SK-N-SH treated with all-trans-retinoic acid at 6 μM for 48 hours (cell line): ENCODE results near the gene YEATS4.

Experiments used
- CSRNP3 ChIP-seq: fragments of 250-450 bp; sonication (Bioruptor Pico); IDR thresholded peaks from 2 replicates; pipeline ENCODE4 v1.5.1; 2021; ENCODE audit warnings: mild to moderate bottlenecking, moderate library complexity
- RARB ChIP-seq: fragments of 250-450 bp; sonication (Bioruptor Pico); IDR thresholded peaks from 2 replicates; pipeline ENCODE4 v1.8.0; 2021; ENCODE audit warnings: mild to moderate bottlenecking, moderate library complexity
- ZFP30 ChIP-seq: fragments of 450-650 bp; formaldehyde crosslinking; IDR thresholded peaks from 2 replicates; pipeline ENCODE4 v1.5.0; 2022; ENCODE audit warnings: mild to moderate bottlenecking, moderate library complexity
- ZNF70 ChIP-seq: fragments of 450-650 bp; formaldehyde crosslinking; IDR thresholded peaks from 2 replicates; pipeline ENCODE4 v1.5.0; 2020; ENCODE audit warnings: mild to moderate bottlenecking, moderate library complexity
- ZNF8 ChIP-seq: fragments of 450-650 bp; formaldehyde crosslinking; IDR thresholded peaks from 2 replicates; pipeline ENCODE4 v1.5.0; 2020; ENCODE audit warnings: mild to moderate bottlenecking, moderate library complexity
- TF ChIP-seq, protein P1 (sequence below): fragments of 250-450 bp; sonication (Bioruptor Pico); IDR thresholded peaks from 2 replicates; pipeline ENCODE4 v1.5.1; 2020; ENCODE audit warnings: low read depth, mild to moderate bottlenecking, moderate library complexity
- TF ChIP-seq, protein P2 (sequence below): fragments of 250-450 bp; sonication (Bioruptor Pico); IDR thresholded peaks from 2 replicates; pipeline ENCODE4 v1.8.0; 2020; ENCODE audit warnings: mild to moderate bottlenecking, moderate library complexity, borderline replicate concordance

DNA sequence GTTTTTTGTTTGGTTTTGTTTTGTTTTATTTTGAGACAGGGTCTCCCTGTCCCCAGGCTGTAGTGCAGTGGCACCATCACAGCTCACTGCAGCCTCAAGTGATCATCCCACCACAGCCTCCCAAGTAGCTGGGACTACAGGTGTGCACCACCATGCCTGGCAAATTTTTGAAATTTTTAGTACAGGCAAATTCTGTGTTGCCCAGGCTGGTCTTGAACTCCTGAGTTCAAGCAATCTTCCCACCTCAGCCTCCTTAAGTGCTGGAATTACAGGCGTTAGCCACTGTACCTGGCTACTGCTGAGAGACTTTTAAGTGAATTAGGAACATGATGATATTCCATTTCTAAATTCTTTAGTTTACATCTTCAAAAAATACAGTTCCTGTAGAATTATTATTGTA is 8.8 kb upstream of the YEATS4 start:
- TF ChIP-seq ZFP30 (CRISPR knock-in tag) (no peak), ZNF70 (CRISPR knock-in tag) (no peak), CSRNP3 (CRISPR knock-in tag) (no peak), RARB (CRISPR knock-in tag) (no peak), ZNF8 (CRISPR knock-in tag) (no peak)
- TF ChIP-seq, protein P1, sequence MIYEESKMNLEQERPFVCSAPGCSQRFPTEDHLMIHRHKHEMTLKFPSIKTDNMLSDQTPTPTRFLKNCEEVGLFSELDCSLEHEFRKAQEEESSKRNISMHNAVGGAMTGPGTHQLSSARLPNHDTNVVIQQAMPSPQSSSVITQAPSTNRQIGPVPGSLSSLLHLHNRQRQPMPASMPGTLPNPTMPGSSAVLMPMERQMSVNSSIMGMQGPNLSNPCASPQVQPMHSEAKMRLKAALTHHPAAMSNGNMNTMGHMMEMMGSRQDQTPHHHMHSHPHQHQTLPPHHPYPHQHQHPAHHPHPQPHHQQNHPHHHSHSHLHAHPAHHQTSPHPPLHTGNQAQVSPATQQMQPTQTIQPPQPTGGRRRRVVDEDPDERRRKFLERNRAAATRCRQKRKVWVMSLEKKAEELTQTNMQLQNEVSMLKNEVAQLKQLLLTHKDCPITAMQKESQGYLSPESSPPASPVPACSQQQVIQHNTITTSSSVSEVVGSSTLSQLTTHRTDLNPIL (CRISPR knock-in tag) = no peak
- TF ChIP-seq, protein P2, sequence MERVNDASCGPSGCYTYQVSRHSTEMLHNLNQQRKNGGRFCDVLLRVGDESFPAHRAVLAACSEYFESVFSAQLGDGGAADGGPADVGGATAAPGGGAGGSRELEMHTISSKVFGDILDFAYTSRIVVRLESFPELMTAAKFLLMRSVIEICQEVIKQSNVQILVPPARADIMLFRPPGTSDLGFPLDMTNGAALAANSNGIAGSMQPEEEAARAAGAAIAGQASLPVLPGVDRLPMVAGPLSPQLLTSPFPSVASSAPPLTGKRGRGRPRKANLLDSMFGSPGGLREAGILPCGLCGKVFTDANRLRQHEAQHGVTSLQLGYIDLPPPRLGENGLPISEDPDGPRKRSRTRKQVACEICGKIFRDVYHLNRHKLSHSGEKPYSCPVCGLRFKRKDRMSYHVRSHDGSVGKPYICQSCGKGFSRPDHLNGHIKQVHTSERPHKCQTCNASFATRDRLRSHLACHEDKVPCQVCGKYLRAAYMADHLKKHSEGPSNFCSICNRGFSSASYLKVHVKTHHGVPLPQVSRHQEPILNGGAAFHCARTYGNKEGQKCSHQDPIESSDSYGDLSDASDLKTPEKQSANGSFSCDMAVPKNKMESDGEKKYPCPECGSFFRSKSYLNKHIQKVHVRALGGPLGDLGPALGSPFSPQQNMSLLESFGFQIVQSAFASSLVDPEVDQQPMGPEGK (CRISPR knock-in tag) = no peak
